Uterus (tissue), 2 donors: ENCODE measurements around the gene SPPL2C.

Experiments
- CTCF ChIP-seq, 4 experiments: fragments of 200-600 bp in 2 of 4; fragments of 450-650 bp in 2 of 4; sonication (generic) in 2 of 4; IDR thresholded peaks; one replicate each; pipeline ENCODE4 v1.5.1; 2016 to 2019; ENCODE audit warnings: antibody characterized with exemption in 4 of 4, mild to moderate bottlenecking in 2 of 4, moderate library complexity in 1 of 4
- POLR2A ChIP-seq, 2 donors: fragments of 450-650 bp; IDR thresholded peaks; one replicate each; pipeline ENCODE4 v1.6.1; 2016; ENCODE audit warnings: antibody characterized with exemption in 2 of 2, mild to moderate bottlenecking in 1 of 2, moderate library complexity in 1 of 2

DNA sequence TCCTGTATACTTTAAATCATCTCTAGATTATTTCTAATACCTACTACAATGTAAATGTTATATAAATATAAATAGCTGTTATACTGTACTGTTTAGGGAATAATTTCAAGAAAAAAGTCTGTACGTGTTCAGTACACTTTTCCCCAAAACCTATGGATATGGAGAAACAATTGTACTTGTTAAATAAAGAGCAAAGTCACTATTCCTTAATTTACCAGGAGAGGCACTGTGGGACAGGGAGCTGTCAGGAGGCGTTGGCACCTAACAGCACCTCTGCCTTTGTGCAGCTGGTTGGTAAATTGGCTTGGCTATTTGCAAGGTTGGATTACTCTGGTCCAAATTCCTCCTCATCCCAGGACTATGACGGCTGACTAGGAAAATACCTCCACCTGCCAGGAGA is 32.6 kb upstream of the SPPL2C start:
- TF ChIP-seq CTCF (IDR thresholded peaks at IDR 0.05) (no peak), POLR2A (IDR thresholded peaks at IDR 0.05) (no peak)
